Measurements from ENCODE around the gene ZCCHC24. TPM values are rescaled to one million over a fixed set of nuclear protein-coding genes. Genes with fewer than 3 reads are reported as not detected.

ZCCHC24 gene
- total RNA-seq, 6 experiments from 2014 or later, result 33.2 to 40.3 (median 37.5) TPM

- peak; percentile 30 for DNase-seq
- H3K27ac Mint-ChIP-seq, result peak overlapping the region; percentile 56
- peaks cover 86% of the 10 kb centered on the region for H3K4me1 Mint-ChIP-seq (ENCODE audit: low read depth)
- TF ChIP-seq CTCF (IDR thresholded peaks at IDR 0.05), result no peak
- peaks cover 3% of the 10 kb centered on the region for H3K27me3 Mint-ChIP-seq (ENCODE audit: insufficient read depth)
- peaks cover 5% of the 10 kb centered on the region; the same call in 1 of the 2 replicates for H3K36me3 Mint-ChIP-seq (ENCODE audit: low read depth)
- H3K9me3 Mint-ChIP-seq, result no peaks in the 10 kb centered on the region
- H3K4me3 Mint-ChIP-seq, result 0 out of 2 replicates have a peak overlapping the region, but pooled peaks have one; percentile 17
Measured at GRCh38 chr10:79437111-79437814, 8.2 kb downstream of the ZCCHC24 start.

- H3K36me3 Mint-ChIP-seq (ENCODE audit: low read depth), result peaks cover 5% of the 10 kb centered on the region; the same call in 1 of the 2 replicates
- no peaks in the 10 kb centered on the region for H3K9me3 Mint-ChIP-seq
- TF ChIP-seq CTCF (IDR thresholded peaks at IDR 0.05), result no peak
- DNase-seq, result no peak
- no peak overlapping the region for H3K4me3 Mint-ChIP-seq
- peaks cover 3% of the 10 kb centered on the region for H3K27me3 Mint-ChIP-seq (ENCODE audit: insufficient read depth)
- peak overlapping the region; percentile 56; the same call in 1 of the 2 replicates for H3K27ac Mint-ChIP-seq
- H3K4me1 Mint-ChIP-seq (ENCODE audit: low read depth), result peaks cover 90% of the 10 kb centered on the region
Measured at GRCh38 chr10:79436850-79437103, 8.6 kb downstream of the ZCCHC24 start.

- Mint-ChIP-seq H3K27me3 (ENCODE audit: insufficient read depth) (peaks cover 3% of the 10 kb centered on the region), H3K9me3 (no peaks in the 10 kb centered on the region), H3K27ac (peak overlapping the region; percentile 96), H3K36me3 (ENCODE audit: low read depth) (peaks cover 5% of the 10 kb centered on the region; the same call in 1 of the 2 replicates), H3K4me3 (0 out of 2 replicates have a peak overlapping the region, but pooled peaks have one; percentile 87), H3K4me1 (ENCODE audit: low read depth) (peaks cover 91% of the 10 kb centered on the region)
- DNase-seq, result no peak
- TF ChIP-seq CTCF (IDR thresholded peaks at IDR 0.05), result no peak
Measured at GRCh38 chr10:79436066-79436849, 9.2 kb downstream of the ZCCHC24 start.

GRCh38 chr10:79435271-79436065 is 10.0 kb downstream of the ZCCHC24 start:
- peak overlapping the region; percentile 96 for H3K27ac Mint-ChIP-seq
- H3K27me3 Mint-ChIP-seq (ENCODE audit: insufficient read depth), result peaks cover 3% of the 10 kb centered on the region; the same call in 1 of the 2 replicates
- no peaks in the 10 kb centered on the region for H3K9me3 Mint-ChIP-seq
- H3K4me3 Mint-ChIP-seq, result peak overlapping the region; percentile 87
- DNase-seq, result no peak
- peaks cover 9% of the 10 kb centered on the region; the same call in 1 of the 2 replicates for H3K36me3 Mint-ChIP-seq (ENCODE audit: low read depth)
- peaks cover 89% of the 10 kb centered on the region for H3K4me1 Mint-ChIP-seq (ENCODE audit: low read depth)
- TF ChIP-seq CTCF (IDR thresholded peaks at IDR 0.05), result no peak

GRCh38 chr10:79434821-79435251 is 10.6 kb downstream of the ZCCHC24 start:
- Mint-ChIP-seq H3K9me3 (no peaks in the 10 kb centered on the region), H3K27me3 (ENCODE audit: insufficient read depth) (peaks cover 3% of the 10 kb centered on the region; the same call in 1 of the 2 replicates), H3K27ac (peak overlapping the region; percentile 96), H3K36me3 (ENCODE audit: low read depth) (peaks cover 16% of the 10 kb centered on the region; the same call in 1 of the 2 replicates), H3K4me1 (ENCODE audit: low read depth) (peaks cover 89% of the 10 kb centered on the region), H3K4me3 (peak overlapping the region; percentile 87)
- DNase-seq, result peak; percentile 53
- TF ChIP-seq CTCF (IDR thresholded peaks at IDR 0.05), result no peak

Data from HFFc6 (cell line).